ENCODE measurements around the gene PTGER1. TPM values are rescaled to one million over a fixed set of nuclear protein-coding genes. Genes with fewer than 3 reads are reported as not detected.

Gene PTGER1
- total and polyA plus RNA-seq, 2 experiments from 2014 or later: 0.57 TPM; not detected in 1

GRCh38 chr19:14478113-14478545 is 3.0 kb upstream of the PTGER1 start:
- Histone ChIP-seq H3K4me2 (no peak overlapping the region), H2AFZ (no peak overlapping the region), H3K79me2 (replicated peaks; ENCODE audit: insufficient read depth) (no peaks in the 10 kb centered on the region), H3K27me3 (ENCODE audit: insufficient read depth) (peaks cover 12% of the 10 kb centered on the region), H3K4me1 (ENCODE audit: insufficient read depth) (peaks cover 12% of the 10 kb centered on the region), H3K36me3 (ENCODE audit: insufficient read depth) (peaks cover 5% of the 10 kb centered on the region; the same call in 1 of the 2 replicates), H3K27ac (ENCODE audit: low read depth) (no peak overlapping the region), H3K9me2 (ENCODE audit: insufficient read depth) (no peaks in the 10 kb centered on the region), H3F3A (replicated peaks; ENCODE audit: low read depth) (peaks cover 12% of the 10 kb centered on the region), H4K20me1 (replicated peaks; ENCODE audit: insufficient read depth) (no peaks in the 10 kb centered on the region; the same call in 1 of the 2 replicates), H3K4me3 (no peak overlapping the region)
- Mint-ChIP-seq H3K9me3 (no peaks in the 10 kb centered on the region), H3K4me1 (peaks cover 27% of the 10 kb centered on the region), H3K27me3 (ENCODE audit: insufficient read depth, low read depth, poor library complexity) (peaks cover 21% of the 10 kb centered on the region), H3K4me3 (no peak overlapping the region), H3K36me3 (ENCODE audit: low read depth) (peaks cover 21% of the 10 kb centered on the region), H3K27ac (no peak overlapping the region)
- ATAC-seq (no peak), DNase-seq (ENCODE audit: low spot score) (no peak)
- TF ChIP-seq POLR2AphosphoS5 (IDR thresholded peaks at IDR 0.05; ENCODE audit: low read depth) (no peak), ZNF331 (CRISPR knock-in tag; IDR thresholded peaks at IDR 0.05; ENCODE audit: low read depth) (no peak), ZNF462 (CRISPR knock-in tag; IDR thresholded peaks at IDR 0.05) (no peak), REST (IDR thresholded peaks at IDR 0.05; ENCODE audit: unreplicated experiment) (no peak), CREB1 (CRISPR knock-in tag; IDR thresholded peaks at IDR 0.05; ENCODE audit: low read depth) (no peak), ZNF114 (CRISPR knock-in tag; IDR thresholded peaks at IDR 0.05) (no peak), ETS1 (IDR thresholded peaks at IDR 0.05) (no peak), JUNB (IDR thresholded peaks at IDR 0.05; ENCODE audit: unreplicated experiment) (no peak), EZH2phosphoT487 (IDR thresholded peaks at IDR 0.05; ENCODE audit: unreplicated experiment) (no peak), STAT1 (IDR thresholded peaks at IDR 0.05; ENCODE audit: unreplicated experiment) (no peak), EZH2 (IDR thresholded peaks at IDR 0.05; ENCODE audit: low read depth, unreplicated experiment) (no peak)

Data from GM23338 (cell line).